ENCODE results near the gene NTHL1.

Gene NTHL1

DNA sequence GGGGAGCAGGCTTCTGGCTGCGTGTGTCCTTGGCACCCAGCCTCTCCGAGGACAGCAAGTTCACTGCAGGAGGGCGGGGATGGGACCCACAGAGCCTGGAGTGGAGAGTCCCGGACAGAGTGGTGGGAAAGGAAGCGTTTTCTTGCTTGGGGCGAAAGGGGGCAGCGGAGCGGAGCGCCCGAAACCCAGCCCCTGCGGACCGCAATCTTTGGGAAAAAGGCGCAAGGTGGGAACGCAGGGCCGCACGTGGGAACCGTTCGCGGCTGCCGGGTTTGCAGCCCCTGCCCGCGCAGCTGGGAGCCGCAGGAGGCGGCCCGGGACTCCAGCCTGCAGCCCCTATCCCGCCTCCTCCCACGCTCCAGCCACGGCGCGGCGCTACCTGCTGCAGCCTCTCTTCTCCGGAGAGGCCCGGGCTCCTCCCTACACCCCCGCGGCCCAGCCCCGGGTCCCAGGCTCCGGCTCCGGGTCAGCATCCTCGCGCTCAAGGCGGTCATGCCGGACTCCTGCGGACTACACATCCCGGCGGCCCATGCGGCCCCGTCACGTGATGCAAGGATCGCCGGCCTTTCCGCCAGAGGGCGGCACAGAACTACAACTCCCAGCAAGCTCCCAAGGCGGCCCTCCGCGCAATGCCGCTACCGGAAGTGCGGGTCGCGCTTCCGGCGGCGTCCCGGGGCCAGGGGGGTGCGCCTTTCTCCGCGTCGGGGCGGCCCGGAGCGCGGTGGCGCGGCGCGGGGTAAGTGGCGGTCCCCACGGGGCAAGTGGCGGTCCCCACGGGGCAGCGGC is at the start of gene NTHL1, which contains the start of gene TSC2:
Gene NTHL1, minus strand, starts transcription at position 505 of the 786 bp plus-strand sequence. Its CDS starts 11 bp downstream, at position 494.
Gene TSC2, plus strand, starts transcription at position 656 of the 786 bp plus-strand sequence. CDS start 631 bp downstream, outside the sequence.
- peak; percentile 97 for DNase-seq (ENCODE audit: low spot score)

DNA sequence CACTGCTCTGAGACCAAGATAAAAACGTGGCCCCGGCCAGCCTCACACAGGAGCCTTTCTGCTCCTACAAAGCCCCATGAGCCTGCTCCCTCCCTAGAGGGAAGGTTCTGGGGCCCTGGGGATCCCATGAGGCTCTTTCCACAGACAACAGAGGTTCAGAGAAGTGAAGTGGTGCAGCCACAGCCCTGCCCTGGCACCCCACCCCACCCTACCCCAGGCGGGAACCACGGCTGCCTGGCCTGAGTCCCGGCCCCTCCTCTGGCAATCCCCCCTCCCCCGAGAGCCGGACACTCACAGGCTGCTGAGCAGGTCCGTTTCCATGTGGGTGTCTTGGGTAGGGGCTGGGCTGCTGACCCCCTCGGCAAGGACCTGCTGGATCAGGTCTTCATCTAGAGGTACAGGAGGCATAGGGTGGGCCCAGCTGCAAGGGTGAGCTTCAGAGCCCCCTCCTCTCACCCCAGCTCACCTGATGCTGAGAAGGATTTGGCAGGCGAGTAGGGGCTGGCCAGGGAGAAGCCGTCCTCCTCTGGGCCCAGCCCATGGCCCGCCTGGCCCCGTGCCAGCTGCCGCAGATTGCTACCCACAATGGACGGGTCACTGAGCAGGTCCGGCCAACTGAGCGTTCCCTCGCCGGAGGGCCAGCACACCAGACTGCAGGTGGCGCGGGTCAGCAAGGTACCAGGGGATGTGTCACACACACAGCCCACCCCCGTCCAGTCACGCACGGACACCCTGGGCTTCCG is 49.4 kb upstream of the NTHL1 start:
- DNase-seq (ENCODE audit: low spot score), result no peak

- no peak for DNase-seq (ENCODE audit: low spot score)
Observed at GRCh38 chr16:2095918-2096582, 48.4 kb upstream of the NTHL1 start.

DNA sequence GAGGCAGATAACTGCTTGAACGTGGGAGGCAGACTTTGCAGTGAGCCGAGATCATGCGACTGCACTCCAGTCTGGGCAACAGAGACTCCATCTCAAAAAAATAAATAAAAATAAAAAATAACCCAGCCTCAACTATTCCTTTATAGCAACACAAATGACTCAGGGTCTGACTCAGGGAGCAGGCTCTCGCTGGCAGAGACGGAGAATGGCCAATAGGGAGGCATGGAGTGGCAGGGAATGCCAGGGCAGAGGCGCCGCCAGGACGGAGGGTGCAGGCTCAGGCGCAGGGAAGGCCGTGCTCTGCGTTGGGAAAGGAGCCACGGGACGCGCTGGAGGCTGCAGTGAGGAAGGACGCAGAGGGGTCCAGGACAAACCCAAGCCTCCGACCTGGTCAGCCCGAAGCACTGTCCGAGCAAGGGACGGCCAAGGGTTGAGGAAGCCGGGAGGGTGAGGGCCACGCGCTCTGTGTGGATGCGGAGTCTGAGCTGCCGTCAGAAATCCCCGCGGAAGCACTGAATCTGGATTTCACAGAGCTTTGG is 47.8 kb upstream of the NTHL1 start:
- DNase-seq (ENCODE audit: low spot score), result no peak

DNA sequence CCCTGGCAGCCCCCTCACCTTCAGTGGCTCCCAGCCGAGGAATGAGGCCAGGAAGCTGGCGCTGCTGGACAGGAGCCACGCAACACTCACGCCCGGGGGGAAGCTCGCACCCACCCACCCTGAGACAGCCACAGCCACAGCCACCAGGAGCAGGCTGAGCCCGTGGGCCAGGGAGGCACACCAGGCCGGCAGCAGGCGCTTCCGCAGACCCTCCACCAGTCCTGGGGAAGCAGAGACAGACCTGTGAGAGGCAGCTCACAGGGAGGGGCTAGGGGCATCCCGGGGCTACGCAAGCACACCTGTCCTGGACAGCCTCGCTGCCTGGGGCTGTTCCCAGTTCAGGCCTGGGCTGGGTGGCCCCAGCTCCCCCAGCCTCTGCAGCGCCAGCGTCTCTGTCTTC is 46.2 kb upstream of the NTHL1 start:
- no peak for DNase-seq (ENCODE audit: low spot score)

- no peak for DNase-seq (ENCODE audit: low spot score)
Observed at GRCh38 chr16:2092866-2093265, 45.2 kb upstream of the NTHL1 start.

DNA sequence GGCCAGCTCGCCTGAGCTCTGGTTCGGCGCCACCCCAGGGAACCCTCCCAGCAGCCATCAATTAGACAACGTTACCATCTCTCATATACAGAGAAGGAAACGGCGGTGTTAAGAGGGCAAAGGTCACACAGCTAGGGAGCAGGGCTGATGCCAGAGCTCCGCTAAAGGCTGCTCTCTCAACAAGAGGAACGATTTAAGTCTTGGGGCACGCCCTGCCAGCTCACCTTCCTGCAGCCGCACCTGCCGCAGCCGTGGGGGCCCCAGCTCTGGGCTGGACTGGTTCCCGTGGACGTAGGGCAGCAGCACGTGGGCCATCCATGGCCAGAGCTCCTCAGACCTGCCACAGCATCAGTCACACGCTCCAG is 44.6 kb upstream of the NTHL1 start:
- no peak for DNase-seq (ENCODE audit: low spot score)

- no peak for DNase-seq (ENCODE audit: low spot score)
Observed at GRCh38 chr16:2091547-2092255, 44.1 kb upstream of the NTHL1 start.

GRCh38 chr16:2090777-2091546 is 43.3 kb upstream of the NTHL1 start:
- no peak for DNase-seq (ENCODE audit: low spot score)

- DNase-seq (ENCODE audit: low spot score), result no peak
Observed at GRCh38 chr16:2090481-2090776, 42.8 kb upstream of the NTHL1 start.

GRCh38 chr16:2089706-2090480 is 42.3 kb upstream of the NTHL1 start:
- no peak for DNase-seq (ENCODE audit: low spot score)

DNA sequence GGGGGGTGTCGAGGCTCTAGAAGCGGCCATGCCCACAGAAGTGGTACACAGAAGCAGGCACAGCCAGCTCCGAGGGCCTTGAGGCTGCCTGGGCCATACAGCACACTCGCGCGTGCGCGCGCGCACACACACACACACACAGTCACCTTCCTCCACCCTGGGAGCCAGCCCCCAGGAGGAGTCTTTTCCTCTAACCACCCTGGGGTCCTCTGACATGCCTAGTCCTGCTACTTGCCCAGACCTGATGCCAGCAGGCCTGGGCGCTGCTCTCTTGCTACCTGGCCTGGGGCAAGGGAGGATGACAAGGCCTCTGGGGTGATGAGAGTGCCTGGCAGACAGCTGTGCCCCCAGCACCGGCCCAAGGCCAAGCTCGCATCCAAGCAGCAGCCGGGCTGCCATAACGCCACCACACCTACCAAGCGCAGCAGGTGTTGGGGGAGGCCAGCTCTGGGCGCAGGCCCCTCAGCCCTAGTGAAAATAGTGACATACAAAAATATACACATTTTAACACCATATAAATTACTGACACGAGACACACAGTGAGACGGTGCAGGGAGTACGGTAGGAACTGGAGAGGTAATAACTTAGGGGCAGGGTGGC is 41.2 kb upstream of the NTHL1 start:
- DNase-seq (ENCODE audit: low spot score), result no peak

DNA sequence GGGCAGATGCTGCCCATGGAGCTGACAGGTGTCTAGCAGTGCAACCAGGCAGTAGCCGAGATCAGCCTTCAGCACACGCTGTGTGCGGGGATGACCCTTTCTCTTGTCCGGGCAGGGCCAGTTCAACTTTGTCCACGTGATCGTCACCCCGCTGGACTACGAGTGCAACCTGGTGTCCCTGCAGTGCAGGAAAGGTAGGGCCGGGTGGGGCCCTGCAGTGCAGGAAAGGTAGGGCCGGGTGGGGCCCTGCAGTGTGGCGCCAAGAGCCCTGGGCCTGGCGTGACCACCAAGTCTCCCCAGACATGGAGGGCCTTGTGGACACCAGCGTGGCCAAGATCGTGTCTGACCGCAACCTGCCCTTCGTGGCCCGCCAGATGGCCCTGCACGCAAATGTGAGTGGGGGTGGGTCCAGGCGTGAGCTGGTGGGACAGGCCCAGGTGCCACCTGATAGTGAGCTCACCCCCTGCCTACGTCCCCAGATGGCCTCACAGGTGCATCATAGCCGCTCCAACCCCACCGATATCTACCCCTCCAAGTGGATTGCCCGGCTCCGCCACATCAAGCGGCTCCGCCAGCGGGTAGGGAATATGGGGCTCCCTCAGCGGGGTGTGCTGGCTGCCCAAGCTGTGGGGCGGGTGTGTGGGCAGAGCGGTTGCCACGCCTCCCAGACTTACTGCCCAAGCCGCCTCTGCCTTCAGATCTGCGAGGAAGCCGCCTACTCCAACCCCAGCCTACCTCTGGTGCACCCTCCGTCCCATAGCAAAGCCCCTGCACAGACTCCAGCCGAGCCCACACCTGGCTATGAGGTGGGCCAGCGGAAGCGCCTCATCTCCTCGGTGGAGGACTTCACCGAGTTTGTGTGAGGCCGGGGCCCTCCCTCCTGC is 40.4 kb upstream of the NTHL1 start:
- no peak for DNase-seq (ENCODE audit: low spot score)

- no peak for DNase-seq (ENCODE audit: low spot score)
Observed at GRCh38 chr16:2086812-2087747, 39.4 kb upstream of the NTHL1 start.

DNA sequence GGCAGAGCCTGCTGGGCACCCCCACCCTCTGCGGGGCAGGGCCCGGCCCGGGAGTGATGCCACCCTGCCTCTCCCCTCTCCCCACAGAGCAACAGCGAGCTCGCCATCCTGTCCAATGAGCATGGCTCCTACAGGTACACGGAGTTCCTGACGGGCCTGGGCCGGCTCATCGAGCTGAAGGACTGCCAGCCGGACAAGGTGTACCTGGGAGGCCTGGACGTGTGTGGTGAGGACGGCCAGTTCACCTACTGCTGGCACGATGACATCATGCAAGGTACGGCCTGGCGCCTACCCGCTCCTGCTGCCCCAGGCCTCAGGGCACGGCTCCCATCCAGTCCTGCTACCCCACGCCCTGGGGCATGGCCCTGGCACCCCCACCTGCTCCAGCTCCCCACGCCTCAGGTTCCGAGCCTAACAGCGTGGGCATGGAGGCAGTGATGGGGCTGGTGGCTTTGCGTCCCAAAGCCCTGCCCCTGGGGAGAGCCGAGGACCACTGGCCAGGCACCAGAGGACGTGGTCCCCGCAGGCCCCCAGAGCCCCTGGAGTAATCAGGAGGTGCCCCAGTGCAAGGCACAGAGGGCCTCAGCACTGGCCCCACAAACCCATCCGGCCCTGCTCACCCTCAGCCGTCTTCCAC is 38.6 kb upstream of the NTHL1 start:
- DNase-seq (ENCODE audit: low spot score), result no peak

DNA sequence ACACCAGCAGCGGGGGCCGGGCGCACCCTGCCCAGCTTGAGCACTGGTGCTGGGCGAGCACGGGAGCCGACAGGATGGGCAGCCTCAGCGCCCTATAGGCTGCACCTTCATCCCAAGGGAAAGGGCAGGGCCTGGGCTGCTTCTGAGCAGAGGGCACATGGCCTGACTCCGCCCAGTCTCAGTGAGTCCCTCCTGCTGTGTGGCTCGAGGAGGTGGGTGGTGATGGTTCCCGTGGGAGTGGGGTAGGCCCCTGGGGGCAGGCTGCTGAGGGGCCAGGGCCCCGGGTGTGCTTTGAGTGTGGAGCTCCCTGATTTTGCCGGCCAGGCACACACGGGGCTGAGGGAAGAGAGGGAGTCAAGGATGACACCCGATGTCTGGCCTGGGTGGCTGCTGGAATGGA is 38.0 kb upstream of the NTHL1 start:
- no peak for DNase-seq (ENCODE audit: low spot score)

DNA sequence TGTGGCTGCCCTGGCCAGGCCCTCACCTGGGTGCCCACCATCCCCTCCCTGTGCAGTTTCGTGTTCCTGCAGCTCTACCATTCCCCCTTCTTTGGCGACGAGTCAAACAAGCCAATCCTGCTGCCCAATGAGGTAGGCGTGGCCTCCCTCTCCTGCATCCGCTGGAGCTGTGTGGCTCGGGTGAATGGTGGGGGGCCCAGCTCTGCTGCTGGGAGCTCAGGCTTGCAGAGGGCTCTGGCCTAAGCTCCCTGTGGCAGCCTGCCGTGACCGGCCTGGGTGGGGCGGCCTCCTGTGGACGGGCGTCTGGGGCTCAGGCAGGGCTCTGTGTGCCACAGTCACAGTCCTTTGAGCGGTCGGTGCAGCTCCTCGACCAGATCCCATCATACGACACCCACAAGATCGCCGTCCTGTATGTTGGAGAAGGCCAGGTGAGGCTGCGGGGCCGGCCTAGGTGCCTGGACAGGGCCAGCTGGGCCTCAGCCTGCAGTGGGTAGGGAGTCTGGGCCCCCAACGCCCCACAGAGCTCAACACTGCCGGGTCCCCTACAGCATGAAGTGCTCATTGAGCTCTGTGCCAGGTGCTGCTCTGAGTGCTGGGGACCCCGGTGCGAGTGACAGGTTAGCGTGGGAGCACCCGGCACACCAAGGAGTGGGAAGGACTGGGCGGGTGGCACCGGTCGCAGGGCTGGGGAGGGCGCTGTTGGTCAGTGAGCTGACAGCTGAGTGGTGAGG is 37.4 kb upstream of the NTHL1 start:
- no peak for DNase-seq (ENCODE audit: low spot score)
